ENCODE data around the gene MICAL3.

MICAL3 gene

DNA sequence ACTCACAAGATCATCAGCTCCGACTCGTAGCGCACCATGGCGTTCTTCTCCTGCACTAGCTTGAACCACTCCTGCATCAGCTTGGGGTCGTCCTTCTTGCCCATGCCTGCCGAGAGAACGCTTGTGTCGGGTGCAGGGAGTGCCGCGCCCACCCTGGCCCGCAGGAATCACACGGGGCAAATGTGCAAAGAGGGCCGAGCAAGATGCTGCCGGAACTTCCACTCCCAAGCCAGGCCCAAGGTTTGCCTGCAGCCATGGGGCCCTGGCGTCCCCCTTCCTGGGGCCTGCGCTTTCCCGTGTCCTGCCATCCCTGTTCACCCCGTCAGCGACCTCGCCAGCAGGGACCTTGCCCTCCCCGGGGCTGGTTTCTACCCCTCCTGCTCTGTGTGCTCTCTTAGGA lies 233.2 kb downstream of the MICAL3 start:
- TF ChIP-seq TCF4 (CRISPR knock-in tag; IDR thresholded peaks at IDR 0.05; ENCODE audit: borderline replicate concordance) = no peak
- TF ChIP-seq, protein P1, sequence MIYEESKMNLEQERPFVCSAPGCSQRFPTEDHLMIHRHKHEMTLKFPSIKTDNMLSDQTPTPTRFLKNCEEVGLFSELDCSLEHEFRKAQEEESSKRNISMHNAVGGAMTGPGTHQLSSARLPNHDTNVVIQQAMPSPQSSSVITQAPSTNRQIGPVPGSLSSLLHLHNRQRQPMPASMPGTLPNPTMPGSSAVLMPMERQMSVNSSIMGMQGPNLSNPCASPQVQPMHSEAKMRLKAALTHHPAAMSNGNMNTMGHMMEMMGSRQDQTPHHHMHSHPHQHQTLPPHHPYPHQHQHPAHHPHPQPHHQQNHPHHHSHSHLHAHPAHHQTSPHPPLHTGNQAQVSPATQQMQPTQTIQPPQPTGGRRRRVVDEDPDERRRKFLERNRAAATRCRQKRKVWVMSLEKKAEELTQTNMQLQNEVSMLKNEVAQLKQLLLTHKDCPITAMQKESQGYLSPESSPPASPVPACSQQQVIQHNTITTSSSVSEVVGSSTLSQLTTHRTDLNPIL (CRISPR knock-in tag; IDR thresholded peaks at IDR 0.05; ENCODE audit: low read depth) = no peak
- no peak for TF ChIP-seq RARB (CRISPR knock-in tag; IDR thresholded peaks at IDR 0.05)
- no peak for TF ChIP-seq ZFP30 (CRISPR knock-in tag; IDR thresholded peaks at IDR 0.05)
- no peak for TF ChIP-seq ESRRG (CRISPR knock-in tag; IDR thresholded peaks at IDR 0.05)
- TF ChIP-seq PPARA (CRISPR knock-in tag; IDR thresholded peaks at IDR 0.05; ENCODE audit: borderline replicate concordance) = no peak
- TF ChIP-seq BACH2 (CRISPR knock-in tag; IDR thresholded peaks at IDR 0.05; ENCODE audit: borderline replicate concordance) = no peak
- no peak for TF ChIP-seq TOX (CRISPR knock-in tag; IDR thresholded peaks at IDR 0.05; ENCODE audit: borderline replicate concordance)
- no peak for TF ChIP-seq SNAI2 (CRISPR knock-in tag; IDR thresholded peaks at IDR 0.05)
- TF ChIP-seq, protein P2, sequence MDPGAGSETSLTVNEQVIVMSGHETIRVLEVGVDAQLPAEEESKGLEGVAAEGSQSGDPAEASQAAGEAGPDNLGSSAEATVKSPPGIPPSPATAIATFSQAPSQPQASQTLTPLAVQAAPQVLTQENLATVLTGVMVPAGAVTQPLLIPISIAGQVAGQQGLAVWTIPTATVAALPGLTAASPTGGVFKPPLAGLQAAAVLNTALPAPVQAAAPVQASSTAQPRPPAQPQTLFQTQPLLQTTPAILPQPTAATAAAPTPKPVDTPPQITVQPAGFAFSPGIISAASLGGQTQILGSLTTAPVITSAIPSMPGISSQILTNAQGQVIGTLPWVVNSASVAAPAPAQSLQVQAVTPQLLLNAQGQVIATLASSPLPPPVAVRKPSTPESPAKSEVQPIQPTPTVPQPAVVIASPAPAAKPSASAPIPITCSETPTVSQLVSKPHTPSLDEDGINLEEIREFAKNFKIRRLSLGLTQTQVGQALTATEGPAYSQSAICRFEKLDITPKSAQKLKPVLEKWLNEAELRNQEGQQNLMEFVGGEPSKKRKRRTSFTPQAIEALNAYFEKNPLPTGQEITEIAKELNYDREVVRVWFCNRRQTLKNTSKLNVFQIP (CRISPR knock-in tag; IDR thresholded peaks at IDR 0.05; ENCODE audit: borderline replicate concordance, low read depth) = no peak
- TF ChIP-seq GLIS3 (CRISPR knock-in tag; IDR thresholded peaks at IDR 0.05) = no peak
- no peak for TF ChIP-seq ZC3H10 (CRISPR knock-in tag; IDR thresholded peaks at IDR 0.05)
- no peak for ATAC-seq

DNA sequence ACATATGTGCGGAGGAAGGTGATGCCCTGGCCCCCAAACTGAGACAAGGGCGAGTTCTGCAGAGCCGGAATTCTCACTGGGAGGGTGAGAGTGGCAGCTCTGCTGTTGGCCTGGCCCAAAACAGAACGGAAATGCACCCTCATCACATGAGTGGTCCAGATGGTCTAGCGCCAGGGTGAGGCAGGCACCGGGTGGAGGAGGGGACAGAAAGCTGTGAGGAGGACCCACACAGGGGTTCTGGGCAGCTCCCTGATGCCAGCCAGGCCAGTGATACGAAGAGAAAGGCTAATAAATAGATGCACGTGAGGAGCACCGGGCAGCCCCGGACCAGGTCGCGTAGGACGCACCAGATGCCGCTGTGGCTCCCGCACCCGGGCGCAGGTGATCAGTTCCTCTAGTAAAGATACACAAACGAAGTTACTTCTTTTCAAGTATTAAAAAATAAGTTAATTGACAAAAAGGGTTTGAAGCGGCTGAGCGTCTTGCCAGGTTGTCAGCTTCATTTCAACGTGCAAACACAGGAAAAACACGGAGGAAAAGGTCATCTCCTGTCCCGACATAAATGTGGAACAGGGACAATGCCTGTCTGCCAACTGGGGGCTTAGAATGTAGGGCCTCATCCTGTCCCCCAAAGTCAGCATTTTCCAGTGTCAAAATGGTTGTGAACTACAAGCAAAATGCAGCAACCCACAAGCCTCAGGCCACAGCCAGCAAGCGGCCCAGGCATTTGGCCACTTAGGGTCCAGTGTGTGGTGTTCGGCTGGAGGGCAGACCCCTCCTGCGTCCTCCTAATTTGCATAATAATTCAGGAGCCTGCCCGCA lies 234.8 kb downstream of the MICAL3 start:
- TF ChIP-seq ZNF8 (CRISPR knock-in tag; IDR thresholded peaks at IDR 0.05) (no peak), ARNTL (CRISPR knock-in tag; IDR thresholded peaks at IDR 0.05; ENCODE audit: borderline replicate concordance, low read depth) (no peak), ZC3H10 (CRISPR knock-in tag; IDR thresholded peaks at IDR 0.05) (no peak), ZNF70 (CRISPR knock-in tag; IDR thresholded peaks at IDR 0.05) (no peak), SNAI2 (CRISPR knock-in tag; IDR thresholded peaks at IDR 0.05) (no peak), GLIS3 (CRISPR knock-in tag; IDR thresholded peaks at IDR 0.05) (no peak), ZFP30 (CRISPR knock-in tag; IDR thresholded peaks at IDR 0.05) (no peak)
- TF ChIP-seq, protein P1 (CRISPR knock-in tag; IDR thresholded peaks at IDR 0.05; ENCODE audit: low read depth) = no peak
- TF ChIP-seq, protein P3, sequence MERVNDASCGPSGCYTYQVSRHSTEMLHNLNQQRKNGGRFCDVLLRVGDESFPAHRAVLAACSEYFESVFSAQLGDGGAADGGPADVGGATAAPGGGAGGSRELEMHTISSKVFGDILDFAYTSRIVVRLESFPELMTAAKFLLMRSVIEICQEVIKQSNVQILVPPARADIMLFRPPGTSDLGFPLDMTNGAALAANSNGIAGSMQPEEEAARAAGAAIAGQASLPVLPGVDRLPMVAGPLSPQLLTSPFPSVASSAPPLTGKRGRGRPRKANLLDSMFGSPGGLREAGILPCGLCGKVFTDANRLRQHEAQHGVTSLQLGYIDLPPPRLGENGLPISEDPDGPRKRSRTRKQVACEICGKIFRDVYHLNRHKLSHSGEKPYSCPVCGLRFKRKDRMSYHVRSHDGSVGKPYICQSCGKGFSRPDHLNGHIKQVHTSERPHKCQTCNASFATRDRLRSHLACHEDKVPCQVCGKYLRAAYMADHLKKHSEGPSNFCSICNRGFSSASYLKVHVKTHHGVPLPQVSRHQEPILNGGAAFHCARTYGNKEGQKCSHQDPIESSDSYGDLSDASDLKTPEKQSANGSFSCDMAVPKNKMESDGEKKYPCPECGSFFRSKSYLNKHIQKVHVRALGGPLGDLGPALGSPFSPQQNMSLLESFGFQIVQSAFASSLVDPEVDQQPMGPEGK (CRISPR knock-in tag; IDR thresholded peaks at IDR 0.05; ENCODE audit: borderline replicate concordance) = no peak
- TF ChIP-seq, protein P2 (CRISPR knock-in tag; IDR thresholded peaks at IDR 0.05; ENCODE audit: borderline replicate concordance, low read depth) = no peak
- ATAC-seq = no peak

DNA sequence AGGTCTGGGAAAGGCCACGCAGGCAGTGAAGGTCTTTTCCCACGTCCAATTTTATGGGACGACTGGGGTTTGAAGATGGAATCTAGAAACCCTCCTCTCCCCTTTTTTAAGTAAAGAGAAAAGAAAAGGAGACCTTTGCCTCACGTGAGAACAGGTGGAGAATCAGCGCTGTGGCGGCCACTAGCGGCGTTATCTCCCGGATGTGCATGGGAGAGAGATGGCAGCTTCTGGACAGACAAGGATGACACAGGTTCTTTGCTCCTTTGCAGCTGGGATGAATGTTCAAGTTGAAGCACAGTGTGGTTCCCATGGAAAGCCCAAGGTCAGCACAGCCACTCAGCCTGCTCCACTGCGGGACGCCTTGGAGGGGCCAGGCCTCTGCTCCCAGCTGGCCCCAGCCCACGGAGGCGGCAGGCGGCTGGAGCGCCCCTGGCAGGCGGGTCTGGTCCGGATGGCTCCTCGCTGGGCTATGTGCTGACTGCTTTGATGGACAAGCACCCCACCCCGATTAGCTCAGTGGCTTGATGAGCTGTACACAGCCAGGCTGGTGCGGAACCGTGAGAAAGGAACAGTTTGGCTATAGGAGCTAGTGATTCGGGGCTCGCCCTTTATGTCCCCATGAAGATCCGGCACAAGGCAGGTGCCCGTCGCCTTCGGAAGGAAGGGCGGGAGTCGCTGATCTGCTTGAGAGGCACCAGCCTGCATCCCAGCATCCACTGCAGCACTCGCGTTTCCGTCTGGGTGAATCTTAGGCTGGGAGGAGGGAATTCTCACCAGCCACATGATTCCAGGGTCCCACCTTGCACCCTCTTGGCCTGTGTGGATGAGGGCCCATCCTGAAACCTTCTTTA lies 235.6 kb downstream of the MICAL3 start:
- no peak for ATAC-seq
- TF ChIP-seq ZNF565 (CRISPR knock-in tag; conservative IDR thresholded peaks at IDR 0.05; ENCODE audit: low read depth) (no peak), ESRRG (CRISPR knock-in tag; IDR thresholded peaks at IDR 0.05) (no peak), PPARA (CRISPR knock-in tag; IDR thresholded peaks at IDR 0.05; ENCODE audit: borderline replicate concordance) (no peak), RARB (CRISPR knock-in tag; IDR thresholded peaks at IDR 0.05) (no peak), SNAI2 (CRISPR knock-in tag; IDR thresholded peaks at IDR 0.05) (no peak)
- TF ChIP-seq, protein P2 (CRISPR knock-in tag; IDR thresholded peaks at IDR 0.05; ENCODE audit: borderline replicate concordance, low read depth) = no peak
